Cardiac fibroblast (primary cell): ENCODE measurements around the gene TRPC4AP.

Experiments
- DNase-seq, 2 donors: peaks; one replicate each; pipeline versions ENCODE4 v3.0.0 to v3.0.0-alpha.2; 2010; ENCODE audit warnings: low read depth in 2 of 2
- H3K4me3 ChIP-seq, 2 donors: replicated peaks in 1 of 2; 1 replicate in 1 of 2; 2 replicates in 1 of 2; pipeline ENCODE4 v1.5.1; 2011; ENCODE audit warnings: low read depth in 2 of 2, low read length in 2 of 2, mild to moderate bottlenecking in 2 of 2, moderate library complexity in 1 of 2
- TF ChIP-seq, protein P1 (sequence below): IDR thresholded peaks from one replicate; pipeline ENCODE4 v1.5.1; 2011; ENCODE audit warnings: low read depth, mild to moderate bottlenecking, low read length, inconsistent platforms

The TRPC4AP gene

DNA sequence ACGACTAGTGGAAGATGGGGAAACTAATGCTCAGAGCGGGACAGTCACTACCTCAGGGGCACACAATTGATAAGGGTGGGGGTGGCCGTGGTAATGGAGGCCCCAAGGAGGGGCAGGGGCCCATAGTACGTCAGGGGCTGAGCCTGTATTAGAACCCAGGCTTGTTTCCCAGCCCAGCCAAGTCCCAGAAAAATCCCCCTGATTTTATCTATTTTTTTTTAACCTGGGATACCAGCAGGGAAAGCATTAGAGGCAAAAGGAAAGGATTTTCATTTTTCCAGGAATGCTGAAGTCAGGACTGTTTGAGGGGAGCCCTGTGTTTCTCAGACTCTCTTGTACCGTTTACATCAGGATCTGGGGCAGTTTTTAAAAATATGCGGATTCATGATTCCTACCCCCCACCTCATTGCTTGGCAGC lies 136.6 kb downstream of the TRPC4AP start:
- H3K4me3 ChIP-seq, result peak overlapping the region; percentile 70 to 76
- TF ChIP-seq, protein P1, sequence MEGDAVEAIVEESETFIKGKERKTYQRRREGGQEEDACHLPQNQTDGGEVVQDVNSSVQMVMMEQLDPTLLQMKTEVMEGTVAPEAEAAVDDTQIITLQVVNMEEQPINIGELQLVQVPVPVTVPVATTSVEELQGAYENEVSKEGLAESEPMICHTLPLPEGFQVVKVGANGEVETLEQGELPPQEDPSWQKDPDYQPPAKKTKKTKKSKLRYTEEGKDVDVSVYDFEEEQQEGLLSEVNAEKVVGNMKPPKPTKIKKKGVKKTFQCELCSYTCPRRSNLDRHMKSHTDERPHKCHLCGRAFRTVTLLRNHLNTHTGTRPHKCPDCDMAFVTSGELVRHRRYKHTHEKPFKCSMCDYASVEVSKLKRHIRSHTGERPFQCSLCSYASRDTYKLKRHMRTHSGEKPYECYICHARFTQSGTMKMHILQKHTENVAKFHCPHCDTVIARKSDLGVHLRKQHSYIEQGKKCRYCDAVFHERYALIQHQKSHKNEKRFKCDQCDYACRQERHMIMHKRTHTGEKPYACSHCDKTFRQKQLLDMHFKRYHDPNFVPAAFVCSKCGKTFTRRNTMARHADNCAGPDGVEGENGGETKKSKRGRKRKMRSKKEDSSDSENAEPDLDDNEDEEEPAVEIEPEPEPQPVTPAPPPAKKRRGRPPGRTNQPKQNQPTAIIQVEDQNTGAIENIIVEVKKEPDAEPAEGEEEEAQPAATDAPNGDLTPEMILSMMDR, result no peak
- no peak for DNase-seq

DNA sequence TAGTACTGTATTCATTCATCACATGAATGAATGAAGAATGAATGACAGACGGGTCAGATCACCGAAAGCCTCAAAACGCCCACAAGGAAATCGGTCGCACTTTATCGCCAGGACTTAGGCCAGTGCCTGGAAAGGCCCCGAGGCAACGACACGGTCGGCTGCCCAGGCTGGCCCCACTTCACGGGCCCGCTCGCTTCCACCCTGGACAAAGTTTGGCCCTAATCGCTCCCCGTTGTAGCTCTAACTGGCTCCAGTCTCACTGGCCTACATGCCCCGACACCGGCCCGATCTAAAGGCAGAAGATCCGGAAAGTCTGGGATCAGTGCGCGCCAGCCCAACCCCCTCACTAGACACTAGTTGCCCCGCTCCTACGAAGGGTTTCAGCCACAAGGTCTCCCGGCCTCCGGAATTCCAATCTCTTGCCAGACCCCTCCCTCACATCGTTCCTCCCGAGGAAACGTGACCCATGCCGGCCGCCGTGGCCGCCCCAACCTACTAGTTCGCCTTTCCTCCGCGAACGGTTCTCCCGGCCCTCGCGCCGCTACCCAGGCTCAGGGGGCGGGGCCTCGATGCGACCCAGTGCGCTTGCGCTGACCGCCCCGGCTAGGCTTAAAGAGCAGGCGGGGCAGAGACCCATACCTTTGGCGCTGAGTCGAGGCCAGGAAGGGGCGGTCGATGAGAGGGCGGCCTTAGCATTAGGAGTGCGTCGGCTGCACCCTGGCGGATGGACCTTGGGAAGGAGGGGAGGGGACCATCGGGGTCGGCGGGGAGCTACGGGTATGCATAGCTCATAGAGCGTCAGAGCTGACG lies 137.2 kb downstream of the TRPC4AP start, which contains the start of the genes GSS and MYH7B:
TSS of gene GSS (minus strand) at position 576 of the 810 bp plus-strand sequence. CDS start 3,954 bp downstream, outside the sequence.
TSS of gene MYH7B (plus strand) at position 638 of the 810 bp plus-strand sequence. CDS start 22,138 bp downstream, outside the sequence.
- H3K4me3 ChIP-seq, result peak within 1 kb of the TSS; percentile 70 to 76
- peak; percentile 97 to 98 for DNase-seq
- TF ChIP-seq, protein P1, result peak; percentile 54

DNA sequence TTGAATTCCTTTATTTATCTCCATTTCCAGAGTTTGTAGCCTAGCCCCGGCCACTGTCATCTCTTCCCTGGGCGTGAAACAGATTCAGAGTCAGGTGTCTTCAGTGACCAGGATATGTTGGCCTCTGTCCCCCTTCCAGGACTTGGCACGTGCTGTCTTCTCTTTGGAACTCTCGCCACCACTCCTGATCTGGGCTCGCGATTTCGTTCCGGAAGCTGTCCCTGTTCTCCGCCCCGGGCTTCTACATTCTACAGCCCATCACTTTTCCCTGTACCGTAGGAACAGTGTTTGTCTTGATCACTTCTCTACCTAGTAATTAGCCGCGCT lies 137.7 kb downstream of the TRPC4AP start:
- peak overlapping the region; percentile 70 to 76 for H3K4me3 ChIP-seq
- peak; percentile 39 to 55 for DNase-seq
- TF ChIP-seq, protein P1, result no peak

DNA sequence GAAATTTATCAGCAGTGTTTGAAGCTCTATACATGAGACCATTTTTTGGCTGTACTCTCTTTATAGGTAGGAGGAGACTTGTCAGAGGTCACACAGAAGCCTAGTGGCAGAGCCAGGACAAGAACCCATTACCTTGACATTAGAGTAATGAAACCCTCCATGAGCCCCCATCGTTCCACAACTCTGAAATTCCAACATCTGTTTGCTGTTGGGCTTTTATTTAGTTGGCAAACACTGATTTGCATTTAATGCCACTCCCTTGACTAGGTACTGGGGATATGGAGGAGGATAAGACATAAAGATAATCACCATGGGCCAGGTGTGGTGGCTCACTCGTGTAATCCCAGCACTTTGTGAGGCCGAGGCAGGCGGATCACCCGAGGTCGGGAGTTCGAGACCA lies 138.6 kb downstream of the TRPC4AP start:
- TF ChIP-seq, protein P1, result no peak
- DNase-seq, result no peak
- no peak overlapping the region for H3K4me3 ChIP-seq

DNA sequence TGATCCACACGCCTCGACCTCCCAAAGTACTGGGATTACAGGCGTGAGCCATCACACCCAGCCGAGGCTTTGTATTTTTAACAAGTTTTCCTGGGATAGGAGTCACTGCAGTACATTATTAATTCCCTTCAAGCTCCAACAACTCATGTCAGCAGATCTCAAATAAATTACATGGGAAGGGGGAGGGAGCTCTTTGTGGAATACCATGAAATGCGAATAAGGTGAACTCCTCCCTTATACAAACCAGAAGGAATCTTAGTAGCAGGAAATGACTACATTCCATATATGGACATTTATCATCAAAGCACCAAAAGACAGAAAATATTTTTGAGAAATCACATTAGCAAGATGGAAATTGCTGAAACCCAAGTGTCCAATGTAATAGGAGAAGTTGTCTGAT lies 139.9 kb downstream of the TRPC4AP start:
- TF ChIP-seq, protein P1, result no peak
- no peak overlapping the region for H3K4me3 ChIP-seq
- no peak for DNase-seq
